ENCODE measurements around the gene ATP23.

ATP23 gene

GRCh38 chr12:57908511-57908910 lies 32.9 kb upstream of the ATP23 start:
- no peak for DNase-seq (ENCODE audit: low spot score)

GRCh38 chr12:57909056-57909455 lies 32.3 kb upstream of the ATP23 start:
- no peak for DNase-seq (ENCODE audit: low spot score)

GRCh38 chr12:57909611-57910010 lies 31.8 kb upstream of the ATP23 start:
- DNase-seq (ENCODE audit: low spot score), result no peak

GRCh38 chr12:57918147-57918546 lies 23.2 kb upstream of the ATP23 start:
- DNase-seq (ENCODE audit: low spot score), result no peak

- DNase-seq (ENCODE audit: low spot score), result no peak
These were observed 14.3 kb upstream of the ATP23 start for GRCh38 chr12:57927086-57927485.

- DNase-seq (ENCODE audit: low spot score), result no peak
These were observed 12.1 kb upstream of the ATP23 start for GRCh38 chr12:57929092-57929830.

GRCh38 chr12:57934819-57935218 lies 6.5 kb upstream of the ATP23 start:
- DNase-seq (ENCODE audit: low spot score), result no peak

GRCh38 chr12:57935331-57935730 lies 6.0 kb upstream of the ATP23 start:
- no peak for DNase-seq (ENCODE audit: low spot score)

GRCh38 chr12:57935839-57936512 lies 5.4 kb upstream of the ATP23 start:
- peak; percentile 92 for DNase-seq (ENCODE audit: low spot score)

GRCh38 chr12:57936513-57936883 lies 4.9 kb upstream of the ATP23 start:
- no peak for DNase-seq (ENCODE audit: low spot score)

GRCh38 chr12:57939291-57939690 lies 2.1 kb upstream of the ATP23 start:
- no peak for DNase-seq (ENCODE audit: low spot score)

GRCh38 chr12:57940052-57940914 lies 1.1 kb upstream of the ATP23 start:
- DNase-seq (ENCODE audit: low spot score), result peak; percentile 6

- DNase-seq (ENCODE audit: low spot score), result no peak
These were observed 527 bp upstream of the ATP23 start for GRCh38 chr12:57940915-57941164.

GRCh38 chr12:57943438-57944080 lies 2.2 kb downstream of the ATP23 start:
- DNase-seq (ENCODE audit: low spot score), result no peak

- DNase-seq (ENCODE audit: low spot score), result no peak
These were observed 3.1 kb downstream of the ATP23 start for GRCh38 chr12:57944313-57945023.

GRCh38 chr12:57952766-57953165 lies 11.4 kb downstream of the ATP23 start:
- DNase-seq (ENCODE audit: low spot score), result no peak

- no peak for DNase-seq (ENCODE audit: low spot score)
These were observed 13.4 kb downstream of the ATP23 start for GRCh38 chr12:57954768-57955167.

GRCh38 chr12:57958061-57958657 lies 16.8 kb downstream of the ATP23 start:
- DNase-seq (ENCODE audit: low spot score), result no peak

GRCh38 chr12:57964421-57964820 lies 23.1 kb downstream of the ATP23 start:
- DNase-seq (ENCODE audit: low spot score), result no peak

- DNase-seq (ENCODE audit: low spot score), result no peak
These were observed 24.4 kb downstream of the ATP23 start for GRCh38 chr12:57965766-57966165.

- DNase-seq (ENCODE audit: low spot score), result no peak
These were observed 25.2 kb downstream of the ATP23 start for GRCh38 chr12:57966536-57966935.

All from HuH-7 (cell line).